GM18511 (cell line): Measurements from ENCODE around the gene PLCG2.
"Not testable (repeated sequence)": the region's sequence is repeated elsewhere in the genome, so short reads cannot be mapped to it uniquely, and the experiment has no call there.

Source experiments
- ATAC-seq: cut with Tn5 transposase; IDR thresholded peaks from one replicate; pipeline ENCODE4 v1.9.1; 2021; ENCODE audit warnings: mild to moderate bottlenecking, moderate library complexity; ENCODE audit not compliant: unreplicated experiment

The PLCG2 gene

DNA sequence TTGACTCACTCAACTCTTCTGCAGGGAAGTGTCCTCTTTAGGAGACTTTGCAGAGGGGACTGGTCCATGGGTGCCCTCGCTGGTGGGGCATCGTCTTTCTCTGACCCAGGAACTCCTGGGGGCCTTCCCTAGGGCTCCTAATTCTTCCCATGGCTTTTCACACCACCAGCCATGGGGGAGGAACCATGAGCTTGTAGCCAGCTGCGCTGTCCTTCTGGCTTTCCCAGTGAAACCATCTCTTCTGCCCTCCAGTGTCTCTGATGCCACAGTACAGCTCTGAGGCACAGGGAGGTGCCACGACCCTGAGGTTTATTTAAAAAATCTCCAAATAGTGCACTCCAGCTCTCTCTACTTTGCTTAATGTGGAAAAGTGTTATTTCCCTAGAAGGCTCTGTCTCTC, 153.6 kb downstream of the PLCG2 start:
- no peak for ATAC-seq

GRCh38 chr16:81933361-81933760, 154.3 kb downstream of the PLCG2 start:
- ATAC-seq, result no peak

GRCh38 chr16:81934711-81935110, 155.6 kb downstream of the PLCG2 start:
- not testable (repeated sequence) for ATAC-seq

DNA sequence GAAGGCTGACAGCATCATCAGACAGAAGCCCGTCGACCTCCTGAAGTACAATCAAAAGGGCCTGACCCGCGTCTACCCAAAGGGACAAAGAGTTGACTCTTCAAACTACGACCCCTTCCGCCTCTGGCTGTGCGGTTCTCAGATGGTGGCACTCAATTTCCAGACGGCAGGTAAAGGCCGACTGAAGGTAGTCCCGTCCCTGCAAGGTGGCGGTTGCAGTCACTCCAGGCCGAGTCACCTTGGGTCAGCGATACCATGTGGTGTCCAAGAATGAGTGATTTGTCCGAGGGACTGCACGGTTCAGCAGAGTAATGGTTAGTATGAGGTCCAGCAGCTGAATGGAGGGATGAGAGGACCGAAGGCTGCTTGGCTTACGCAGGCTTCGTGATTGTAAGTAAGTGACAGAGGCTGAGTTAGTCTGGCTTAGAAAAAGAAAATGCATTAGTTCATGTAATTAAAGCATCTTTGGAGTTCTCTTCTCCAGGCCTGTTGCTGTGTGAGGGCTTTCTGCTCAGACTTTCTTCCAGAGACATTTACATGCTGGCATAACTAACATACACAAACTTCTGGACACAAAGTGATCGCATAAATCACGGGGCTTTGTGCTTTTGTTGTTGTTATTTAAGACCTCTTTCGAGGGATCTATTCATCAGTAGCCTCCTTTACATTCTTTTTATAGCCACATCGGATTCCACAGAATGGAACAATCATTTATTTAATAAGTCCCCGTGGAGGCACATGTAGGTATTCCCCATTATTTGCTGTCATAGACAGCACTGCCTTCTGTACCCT, 157.3 kb downstream of the PLCG2 start:
- no peak for ATAC-seq

GRCh38 chr16:81937305-81938038, 158.4 kb downstream of the PLCG2 start:
- ATAC-seq, result no peak

DNA sequence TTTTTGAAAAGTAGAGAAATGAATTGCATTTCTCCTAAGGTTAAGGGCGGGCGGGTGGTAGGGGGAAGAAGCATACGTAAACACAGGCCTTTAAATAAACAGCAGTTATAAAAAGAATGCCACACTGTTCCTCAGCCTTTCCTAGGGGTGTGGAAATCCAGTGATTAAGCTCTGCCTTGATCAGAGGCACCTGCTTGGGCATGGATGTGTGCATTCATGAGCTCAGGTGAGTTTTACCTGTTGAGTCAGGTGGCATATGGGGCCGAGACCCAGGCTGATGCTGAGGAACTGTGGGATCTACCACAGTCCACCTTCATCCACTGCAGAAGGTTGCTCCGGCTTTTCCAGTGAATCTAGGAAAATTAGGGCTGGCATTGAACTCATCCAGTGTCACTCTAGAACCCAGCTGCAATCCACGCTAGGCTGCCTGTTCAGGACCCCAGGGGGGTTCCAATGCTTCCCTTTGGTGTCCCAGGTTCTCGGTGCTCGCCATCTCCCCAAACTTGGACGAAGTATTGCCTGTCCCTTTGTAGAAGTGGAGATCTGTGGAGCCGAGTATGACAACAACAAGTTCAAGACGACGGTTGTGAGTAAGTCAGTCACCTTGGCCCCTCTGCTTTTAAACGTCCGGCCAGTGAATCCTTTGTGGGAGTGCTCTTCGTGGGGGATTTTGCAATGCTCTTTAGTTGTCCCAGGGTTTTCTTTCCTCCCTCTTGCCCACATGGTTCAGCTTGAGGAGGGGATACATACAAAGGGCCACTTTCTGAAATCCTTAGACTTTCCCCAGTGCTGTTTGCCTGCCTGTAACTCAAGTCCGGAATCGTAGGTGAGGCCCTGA, 159.5 kb downstream of the PLCG2 start:
- ATAC-seq, result no peak

- no peak for ATAC-seq
Observed at GRCh38 chr16:81939164-81940056, 160.3 kb downstream of the PLCG2 start.

- ATAC-seq, result no peak
Observed at GRCh38 chr16:81940781-81941560, 161.9 kb downstream of the PLCG2 start.

- ATAC-seq, result no peak
Observed at GRCh38 chr16:81942007-81942601, 163.0 kb downstream of the PLCG2 start.

DNA sequence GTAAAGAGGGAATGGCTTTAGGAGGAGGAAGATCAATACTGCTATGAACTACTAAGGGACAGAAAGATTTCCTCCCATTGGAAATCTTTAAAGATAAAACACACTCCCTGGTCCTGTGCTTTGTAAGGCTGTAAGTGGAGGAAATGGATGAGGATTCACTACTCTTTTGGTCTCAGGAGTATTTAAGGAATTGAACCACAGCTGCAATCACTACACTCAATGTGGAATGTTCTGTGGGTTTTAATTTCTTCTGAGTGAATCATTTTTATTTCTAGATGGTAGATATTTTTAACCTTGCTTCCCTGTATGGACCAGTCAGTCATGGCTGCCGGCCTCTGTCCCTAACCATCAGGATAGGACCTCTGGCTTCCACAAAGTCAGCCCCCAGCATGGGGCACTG, 166.6 kb downstream of the PLCG2 start:
- no peak for ATAC-seq

DNA sequence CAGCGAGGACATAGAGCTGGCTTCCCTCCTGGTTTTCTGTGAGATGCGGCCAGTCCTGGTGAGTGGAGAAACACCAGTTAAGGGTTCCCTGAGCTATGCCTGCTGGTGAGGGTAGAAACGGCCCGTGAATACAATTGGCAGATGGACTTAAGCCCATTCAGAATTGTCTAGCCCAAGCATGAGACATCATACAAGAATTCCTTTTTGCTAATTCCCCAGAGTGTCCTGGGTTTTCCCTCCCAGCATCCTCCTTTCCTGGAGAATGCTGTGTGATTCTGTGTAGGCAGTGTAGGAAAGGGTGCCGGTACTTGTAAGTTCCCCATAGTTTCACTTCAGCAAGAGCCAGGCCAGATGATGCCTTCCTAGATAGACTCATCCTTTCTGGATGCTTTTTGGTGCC, 167.1 kb downstream of the PLCG2 start:
- no peak for ATAC-seq

DNA sequence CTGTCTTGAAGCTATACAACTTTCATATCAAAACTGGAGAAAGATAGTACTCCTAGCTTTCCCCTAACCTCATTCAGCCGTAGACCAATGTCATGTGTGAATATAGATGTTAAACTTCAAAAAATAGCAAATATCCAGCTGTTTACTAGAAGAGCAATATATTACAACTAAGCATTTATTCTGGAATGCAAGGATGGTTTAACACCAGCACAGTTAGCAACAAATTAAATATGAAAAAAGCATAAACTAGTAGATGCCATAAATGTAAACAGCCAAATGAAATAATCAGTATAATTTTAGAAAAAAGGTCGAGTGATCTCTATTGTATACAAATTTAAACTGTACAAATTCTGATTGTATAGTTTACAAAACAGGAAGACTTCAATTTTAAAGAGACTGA, 172.5 kb downstream of the PLCG2 start:
- ATAC-seq, result no peak

GRCh38 chr16:81956213-81956948, 177.3 kb downstream of the PLCG2 start:
- ATAC-seq, result no peak

DNA sequence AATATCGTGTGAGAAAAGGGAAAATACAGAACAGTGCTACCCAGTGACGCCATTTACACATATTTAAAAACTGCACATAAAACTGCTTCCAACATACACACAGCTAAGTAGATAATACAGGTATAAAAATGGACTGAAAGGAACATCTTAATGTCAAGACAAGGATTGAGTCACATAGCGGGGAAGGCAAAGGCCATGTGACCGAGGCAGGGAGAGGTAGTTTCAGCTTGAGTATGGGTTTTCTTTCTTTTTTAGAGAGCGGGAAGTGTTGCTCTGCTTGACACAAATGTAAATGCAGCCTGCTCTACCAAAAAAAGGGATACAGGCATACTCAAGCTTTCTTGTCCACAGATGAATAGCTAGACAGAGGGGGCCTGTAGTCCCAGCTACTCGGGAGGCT, 185.7 kb downstream of the PLCG2 start:
- ATAC-seq, result no peak

DNA sequence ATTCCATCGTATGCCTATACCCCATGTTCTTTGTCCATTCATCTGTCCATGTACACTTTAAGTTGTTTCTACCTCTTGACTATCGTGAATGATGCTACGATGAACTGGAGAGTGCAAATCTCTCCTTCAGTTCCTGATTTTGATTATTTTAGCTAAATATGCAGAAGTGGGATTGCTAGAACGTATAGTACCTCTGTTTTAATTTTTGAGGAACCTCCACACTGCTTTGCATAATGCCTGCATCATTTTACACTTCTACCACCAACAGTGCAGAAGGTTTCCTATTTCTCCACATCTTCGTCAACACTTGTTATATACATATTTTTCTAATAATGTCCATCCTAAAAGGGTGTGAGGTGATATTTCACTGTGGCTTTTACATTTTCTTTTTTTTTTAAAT, 188.3 kb downstream of the PLCG2 start:
- no peak for ATAC-seq

DNA sequence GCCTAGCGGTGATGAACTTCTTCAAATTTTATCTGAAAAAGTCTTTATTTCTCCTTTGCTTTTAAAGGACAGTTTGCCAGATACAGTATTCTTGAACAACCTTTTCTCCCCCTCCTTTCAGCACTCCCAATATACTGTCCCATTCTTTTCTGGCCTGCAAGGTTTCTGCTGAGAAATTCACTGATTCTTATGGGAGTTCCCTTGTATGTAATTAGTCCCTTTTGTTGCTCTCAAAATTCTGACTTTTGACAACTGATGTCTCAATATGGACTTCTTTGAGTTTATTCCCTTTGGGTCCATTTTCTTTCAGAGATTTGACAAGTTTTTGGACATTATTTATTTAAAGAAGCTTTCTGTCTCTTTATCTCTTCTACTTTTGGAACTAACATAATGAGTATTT, 192.8 kb downstream of the PLCG2 start:
- no peak for ATAC-seq

DNA sequence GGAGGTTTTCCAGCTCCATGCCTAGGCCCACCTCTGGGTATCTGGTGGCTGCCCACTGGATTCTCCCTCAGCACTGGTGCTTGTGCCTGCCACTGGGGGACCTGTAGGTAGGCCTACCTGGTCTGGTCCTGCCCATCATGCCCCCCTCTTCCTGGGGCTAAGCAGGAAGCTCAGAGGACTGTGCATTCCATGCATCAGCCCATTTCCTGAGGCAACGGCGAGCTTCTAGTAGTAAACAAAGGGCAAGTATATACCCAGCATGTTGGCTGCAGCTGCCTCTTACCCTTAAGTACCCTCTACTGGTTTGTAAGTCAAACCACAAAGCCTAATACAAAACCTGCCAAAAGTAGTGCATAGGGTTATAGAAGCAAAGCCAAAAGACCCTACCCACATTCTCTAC, 194.6 kb downstream of the PLCG2 start:
- ATAC-seq, result no peak

GRCh38 chr16:81975637-81976036, 196.5 kb downstream of the PLCG2 start:
- no peak for ATAC-seq
